GM19372 (cell line): Measurements from ENCODE around the gene TGFB1.

ENCODE experiments used
- ATAC-seq: cut with Tn5 transposase; IDR thresholded peaks from one replicate; pipeline ENCODE4 v1.9.1; 2021; ENCODE audit warnings: mild to moderate bottlenecking, low read depth, moderate library complexity; ENCODE audit not compliant: unreplicated experiment

Gene TGFB1

DNA sequence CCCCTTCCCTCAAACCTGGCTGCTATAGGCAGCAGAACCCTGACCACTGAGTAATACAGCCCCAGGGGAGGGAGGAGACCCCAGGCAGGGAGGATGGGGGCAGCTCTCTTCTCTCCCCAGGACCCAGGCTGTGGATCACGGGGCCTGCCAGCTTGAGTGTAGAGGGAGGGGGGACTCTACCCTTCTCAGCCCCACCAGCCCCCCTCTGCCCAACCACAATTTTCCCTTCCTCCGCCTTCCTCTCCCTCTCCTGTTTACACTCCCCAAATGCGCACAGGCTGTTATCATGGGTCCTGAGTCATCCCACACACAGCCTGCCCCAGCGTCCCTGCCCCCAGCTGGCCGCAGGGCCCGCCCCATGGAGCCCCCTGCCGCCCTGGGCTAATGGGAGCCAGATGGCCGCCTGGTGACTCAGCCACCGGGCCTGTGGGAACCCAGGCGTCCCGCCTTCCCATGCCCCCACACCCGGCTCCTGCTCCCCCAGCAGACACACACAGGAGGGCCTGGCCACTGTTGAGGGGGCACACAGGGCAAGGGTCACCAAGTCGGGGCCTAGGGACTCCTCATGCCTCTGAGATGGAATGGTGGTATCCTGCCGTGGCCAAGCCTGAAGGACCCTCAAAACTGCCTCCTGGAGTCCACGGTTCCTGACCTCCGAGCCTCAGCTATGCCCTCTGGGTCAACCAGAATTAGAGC lies 30.1 kb downstream of the TGFB1 start:
- no peak for ATAC-seq

DNA sequence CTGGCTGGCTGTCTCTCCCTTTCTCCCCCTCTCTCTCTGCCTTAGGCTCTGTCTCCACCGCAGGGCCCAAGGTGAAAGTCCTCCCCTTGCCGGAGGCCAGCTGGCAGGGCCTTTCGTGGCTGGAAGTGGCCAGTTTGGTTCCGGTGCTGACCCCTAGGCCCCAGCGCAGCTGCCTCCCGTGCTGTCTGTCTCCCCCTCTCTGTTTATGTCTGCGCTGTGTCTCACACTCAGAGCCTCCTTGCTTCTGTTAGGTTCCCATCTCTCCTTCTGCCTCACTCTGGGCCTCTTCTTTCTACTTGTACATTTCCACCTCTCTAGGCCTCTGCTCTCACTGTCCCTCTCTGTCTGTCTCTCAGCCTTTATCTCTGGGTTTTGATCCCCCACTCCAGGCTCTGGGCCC lies 30.7 kb downstream of the TGFB1 start:
- ATAC-seq, result no peak

DNA sequence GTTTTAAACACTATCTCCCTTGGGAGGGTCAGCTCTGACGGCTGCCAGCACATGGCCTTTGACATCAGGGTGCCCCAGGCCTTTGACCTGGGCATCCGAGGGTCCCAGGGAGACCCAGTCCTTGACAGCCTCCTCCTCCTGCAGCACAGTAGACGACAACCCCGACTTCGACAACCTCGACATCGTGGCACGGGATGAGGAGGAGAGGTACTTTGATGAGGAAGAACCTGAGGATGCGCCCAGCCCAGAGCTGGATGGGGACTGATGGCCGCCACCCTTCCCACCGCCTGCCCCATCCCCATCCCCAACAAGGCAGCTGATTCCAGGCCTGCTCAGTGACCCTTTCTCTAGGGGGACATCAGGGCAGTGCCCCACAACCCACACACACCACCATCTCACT lies 31.3 kb downstream of the TGFB1 start:
- ATAC-seq, result no peak

DNA sequence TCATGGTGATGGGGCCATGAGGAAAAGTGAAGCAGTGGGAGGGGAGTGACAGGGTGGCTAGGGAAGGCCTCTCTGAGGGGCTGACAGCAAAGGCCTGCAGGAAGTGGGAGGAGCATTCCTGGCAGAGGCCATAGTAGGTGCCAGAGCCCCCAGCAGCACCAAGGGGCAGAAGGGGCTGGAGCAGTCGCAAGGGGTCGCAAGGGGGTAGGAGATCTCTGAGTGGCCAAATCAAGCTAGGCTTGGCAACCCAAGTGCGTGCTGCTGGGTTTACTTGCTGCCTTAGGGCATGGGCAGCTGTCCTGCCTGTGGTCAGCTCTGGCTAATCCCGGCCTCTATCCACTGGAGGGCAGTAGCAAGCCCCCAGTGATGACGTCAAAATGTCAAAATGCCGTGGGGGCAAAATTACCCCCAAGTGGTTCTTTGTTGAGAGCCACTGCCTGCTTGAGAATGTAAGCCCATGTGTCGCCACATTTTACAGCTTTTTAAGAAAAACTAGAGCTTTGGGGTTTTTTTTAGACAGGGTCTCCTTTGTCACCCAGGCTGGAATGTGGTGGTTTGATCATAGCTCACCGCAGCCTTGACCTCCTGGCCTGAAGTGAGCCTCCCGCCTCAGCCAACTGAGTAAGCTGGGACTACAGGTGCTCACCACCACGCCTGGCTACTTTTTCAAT lies 32.0 kb downstream of the TGFB1 start:
- no peak for ATAC-seq

DNA sequence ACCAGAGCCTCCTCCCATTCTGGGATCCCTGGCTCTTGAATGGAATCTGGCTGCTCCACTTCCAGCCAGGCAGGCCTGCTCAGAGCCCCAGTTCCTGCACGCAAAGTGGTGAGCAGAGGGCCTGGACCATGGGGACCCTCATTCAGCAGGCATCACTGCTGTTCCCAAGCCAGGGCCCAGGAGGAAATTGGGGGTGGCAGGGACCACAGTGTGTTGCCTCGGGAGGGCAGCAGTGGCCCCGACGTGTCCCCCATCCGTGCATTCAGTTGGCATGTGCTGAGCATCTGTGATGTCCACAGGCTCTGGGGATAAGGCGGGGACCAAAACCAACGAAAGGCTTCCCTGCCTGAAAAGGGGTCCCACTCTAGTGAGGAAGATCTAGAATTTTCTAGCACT lies 32.5 kb downstream of the TGFB1 start:
- ATAC-seq, result no peak

DNA sequence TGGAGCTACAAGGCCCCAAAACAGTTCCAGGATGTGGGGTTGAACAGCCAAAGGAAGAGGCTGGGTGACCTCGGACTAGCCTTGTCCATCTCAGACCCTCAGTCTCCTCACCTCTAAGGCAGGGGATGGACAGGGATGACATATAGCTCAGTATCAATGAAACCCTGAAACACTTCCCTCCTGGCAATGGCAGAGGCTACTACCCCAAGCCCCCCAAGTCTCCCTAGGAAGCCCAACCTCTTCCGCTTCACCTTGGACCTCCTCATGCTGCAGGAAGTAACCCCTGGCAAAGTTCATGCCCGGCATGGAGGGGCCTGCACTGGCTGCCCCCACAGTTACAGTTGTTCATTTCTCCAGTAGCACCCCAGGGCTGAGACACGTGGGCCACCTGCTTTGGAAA lies 33.2 kb downstream of the TGFB1 start:
- no peak for ATAC-seq

DNA sequence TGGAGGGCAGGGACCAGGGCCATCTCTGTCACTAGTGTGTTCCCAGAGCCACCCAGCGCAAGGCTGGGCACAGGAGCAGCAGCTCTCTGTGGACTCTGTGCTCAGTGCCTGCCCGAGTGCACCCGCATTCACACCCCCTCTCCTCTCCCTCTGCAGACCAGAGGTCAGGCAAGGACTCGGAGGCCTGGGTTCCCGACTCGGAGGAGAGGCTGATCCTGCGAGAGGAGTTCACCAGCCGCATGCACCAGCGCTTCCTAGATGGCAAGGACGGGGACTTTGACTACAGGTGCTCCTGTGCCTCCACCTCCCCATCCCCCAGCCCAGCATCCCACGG lies 33.6 kb downstream of the TGFB1 start:
- no peak for ATAC-seq

DNA sequence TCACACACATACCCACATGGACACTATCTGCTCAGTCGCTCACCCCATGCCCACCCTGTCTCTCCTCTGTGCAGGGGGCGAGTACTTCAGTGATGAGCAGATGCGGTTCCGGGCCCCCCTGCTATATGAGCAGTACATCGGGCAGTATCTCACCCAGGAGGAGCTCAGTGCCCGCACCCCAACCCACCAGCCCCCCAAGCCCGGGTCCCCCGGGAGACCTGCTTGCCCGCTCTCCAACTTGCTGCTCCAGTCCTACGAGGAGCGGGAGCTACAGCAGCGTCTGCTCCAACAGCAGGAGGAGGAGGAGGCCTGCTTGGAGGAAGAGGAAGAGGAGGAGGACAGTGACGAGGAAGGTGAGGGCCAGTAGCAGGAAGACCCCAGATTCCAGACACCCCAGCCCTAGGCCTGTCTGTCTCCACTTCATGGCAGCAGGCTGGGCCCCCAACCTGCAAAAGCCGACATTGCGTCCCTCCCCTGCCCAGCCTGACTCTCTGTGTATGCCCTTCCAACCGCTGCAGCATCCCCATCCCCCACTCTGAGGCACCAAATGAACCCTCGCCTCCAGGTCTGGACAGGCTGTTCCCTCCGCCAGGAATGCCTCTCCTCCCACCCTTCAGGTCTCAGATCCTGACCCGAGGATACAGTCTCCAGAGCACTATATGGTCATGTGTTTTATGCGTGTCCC lies 34.1 kb downstream of the TGFB1 start:
- no peak for ATAC-seq

DNA sequence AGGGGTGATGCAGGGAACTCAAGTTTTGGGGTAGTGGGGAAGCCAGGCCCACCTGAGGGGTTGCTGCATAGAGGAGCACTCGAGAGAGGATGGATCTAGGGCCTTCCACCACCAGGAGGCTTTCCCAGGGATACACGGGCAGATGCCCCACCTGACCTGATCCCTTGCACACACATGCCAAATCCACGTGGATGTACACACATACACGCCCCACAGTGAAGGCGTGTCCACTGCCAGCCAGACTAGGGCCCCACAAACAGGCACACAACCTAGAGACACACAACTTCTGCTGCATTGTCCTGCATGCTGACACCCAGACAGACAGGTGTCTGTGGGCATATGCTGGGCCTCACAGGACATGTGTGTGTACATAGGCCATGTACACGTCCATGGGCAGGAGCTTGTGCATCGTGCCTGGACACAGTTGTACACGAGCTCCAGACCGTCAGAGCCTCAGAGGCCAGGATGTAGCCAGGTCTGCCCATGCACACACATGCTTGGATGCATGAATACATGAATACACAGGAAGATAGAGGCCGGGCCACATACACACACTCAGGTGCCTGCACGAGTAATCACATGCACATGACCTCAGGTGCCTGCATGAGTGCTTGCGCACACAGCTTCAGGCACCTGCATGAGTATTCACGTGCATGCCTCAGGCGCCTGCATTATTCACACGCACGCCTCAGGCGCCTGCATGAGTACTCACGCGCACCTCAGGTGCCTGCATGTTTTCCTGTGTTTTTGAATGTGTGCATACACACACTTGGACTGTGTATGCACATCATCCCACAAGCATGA lies 34.8 kb downstream of the TGFB1 start:
- no peak for ATAC-seq

DNA sequence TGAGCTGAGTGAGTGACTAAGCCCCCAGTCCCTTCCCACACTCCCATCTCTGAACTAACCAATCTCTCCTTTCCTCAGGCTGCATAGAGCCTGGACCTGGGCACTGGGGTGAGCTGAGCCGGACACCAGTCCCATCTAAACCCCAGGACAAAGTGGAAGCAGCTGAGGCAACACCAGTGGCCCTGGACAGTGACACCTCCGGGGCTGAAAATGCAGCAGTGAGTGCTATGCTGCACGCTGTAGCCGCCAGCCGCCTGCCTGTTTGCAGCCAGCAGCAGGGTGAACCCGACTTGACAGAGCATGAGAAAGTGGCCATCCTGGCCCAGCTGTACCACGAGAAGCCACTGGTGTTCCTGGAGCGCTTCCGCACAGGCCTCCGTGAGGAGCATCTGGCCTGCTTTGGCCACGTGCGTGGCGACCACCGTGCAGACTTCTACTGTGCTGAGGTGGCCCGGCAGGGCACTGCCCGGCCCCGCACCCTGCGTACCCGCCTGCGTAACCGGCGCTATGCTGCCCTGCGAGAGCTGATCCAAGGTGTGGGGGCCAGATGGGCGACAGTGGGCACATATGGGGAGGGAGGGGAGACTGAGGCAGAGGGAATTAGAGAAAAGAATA lies 37.3 kb downstream of the TGFB1 start:
- no peak for ATAC-seq

DNA sequence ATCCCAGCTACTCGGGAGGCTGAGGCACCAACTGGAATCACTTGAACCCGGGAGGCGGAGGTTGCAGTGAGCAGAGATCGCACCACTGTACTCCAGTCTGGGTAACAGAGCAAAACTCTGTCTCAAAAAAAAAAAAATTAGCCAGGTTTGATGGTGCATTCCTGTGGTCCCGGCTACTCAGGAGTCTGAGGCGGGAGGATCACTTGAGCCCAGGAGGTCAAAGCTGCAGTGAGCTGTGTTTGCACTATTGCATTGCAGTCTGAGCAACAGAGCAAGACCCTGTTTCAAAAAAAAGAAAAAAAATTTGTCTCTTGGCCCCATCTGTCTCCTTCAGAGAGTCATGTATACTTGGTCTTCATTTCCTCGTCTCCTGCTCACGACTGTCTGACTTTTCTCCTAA lies 42.1 kb downstream of the TGFB1 start:
- ATAC-seq, result no peak

DNA sequence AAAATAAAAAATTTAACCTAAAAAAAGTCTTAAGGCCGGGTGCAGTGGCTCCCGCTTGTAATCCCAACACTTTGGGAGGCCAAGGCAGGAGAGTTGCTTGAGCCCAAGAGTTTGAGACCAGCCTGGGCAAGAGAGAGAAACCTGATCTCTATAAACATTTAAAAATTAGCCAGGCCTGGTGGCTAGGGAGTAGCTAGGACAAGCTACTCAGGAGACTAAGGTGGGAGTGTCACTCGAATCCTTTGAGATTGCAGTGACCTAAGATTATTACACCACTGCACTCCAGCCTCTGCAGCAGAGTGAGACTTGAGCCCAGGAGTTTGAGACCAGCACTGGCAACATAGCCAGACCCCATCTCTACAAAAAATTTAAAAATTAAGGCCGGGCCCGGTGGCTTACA lies 42.6 kb downstream of the TGFB1 start:
- ATAC-seq, result no peak

DNA sequence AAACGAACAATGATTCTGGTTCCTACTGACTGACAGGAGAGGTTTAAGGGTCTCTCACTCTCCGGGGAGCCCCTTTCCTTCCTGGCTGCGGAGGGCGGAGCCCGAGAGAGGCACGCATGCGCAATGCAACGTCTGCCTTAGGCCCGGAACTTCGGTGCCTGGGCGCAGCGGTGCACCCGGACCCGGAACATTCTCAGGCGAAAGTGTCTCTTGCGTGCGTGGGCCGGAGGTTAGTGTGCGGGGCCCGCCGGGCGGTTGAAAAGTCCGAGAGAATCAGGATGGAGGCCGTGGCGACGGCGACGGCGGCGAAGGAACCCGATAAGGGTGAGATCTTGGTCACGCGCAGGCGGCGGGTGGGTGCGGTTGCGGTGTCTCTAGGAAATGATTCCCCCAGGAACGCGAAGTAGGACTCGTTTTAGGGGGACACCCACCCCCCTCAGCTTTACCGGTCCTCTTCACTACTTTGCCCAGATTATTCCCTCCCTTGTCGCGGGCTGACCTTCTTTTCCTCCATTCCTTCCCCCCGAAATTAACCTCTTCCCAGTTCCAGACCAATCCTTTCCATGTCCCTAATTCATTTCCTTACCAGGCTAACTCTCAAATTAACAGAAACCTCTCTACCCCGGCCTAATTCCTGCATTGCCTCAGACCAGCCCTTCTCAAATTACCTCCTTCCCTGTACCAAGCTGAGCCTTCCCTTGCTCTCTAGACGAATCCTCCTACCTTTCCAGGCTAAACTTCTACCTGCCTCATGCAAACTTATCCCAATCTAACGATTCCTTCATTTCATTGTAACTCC lies 43.5 kb downstream of the TGFB1 start, which contains the start of gene CCDC97:
CCDC97 (plus strand) TSS at position 140 of the 799 bp plus-strand sequence; CDS start at position 279, 139 bp downstream.
- peak; percentile 71 for ATAC-seq

DNA sequence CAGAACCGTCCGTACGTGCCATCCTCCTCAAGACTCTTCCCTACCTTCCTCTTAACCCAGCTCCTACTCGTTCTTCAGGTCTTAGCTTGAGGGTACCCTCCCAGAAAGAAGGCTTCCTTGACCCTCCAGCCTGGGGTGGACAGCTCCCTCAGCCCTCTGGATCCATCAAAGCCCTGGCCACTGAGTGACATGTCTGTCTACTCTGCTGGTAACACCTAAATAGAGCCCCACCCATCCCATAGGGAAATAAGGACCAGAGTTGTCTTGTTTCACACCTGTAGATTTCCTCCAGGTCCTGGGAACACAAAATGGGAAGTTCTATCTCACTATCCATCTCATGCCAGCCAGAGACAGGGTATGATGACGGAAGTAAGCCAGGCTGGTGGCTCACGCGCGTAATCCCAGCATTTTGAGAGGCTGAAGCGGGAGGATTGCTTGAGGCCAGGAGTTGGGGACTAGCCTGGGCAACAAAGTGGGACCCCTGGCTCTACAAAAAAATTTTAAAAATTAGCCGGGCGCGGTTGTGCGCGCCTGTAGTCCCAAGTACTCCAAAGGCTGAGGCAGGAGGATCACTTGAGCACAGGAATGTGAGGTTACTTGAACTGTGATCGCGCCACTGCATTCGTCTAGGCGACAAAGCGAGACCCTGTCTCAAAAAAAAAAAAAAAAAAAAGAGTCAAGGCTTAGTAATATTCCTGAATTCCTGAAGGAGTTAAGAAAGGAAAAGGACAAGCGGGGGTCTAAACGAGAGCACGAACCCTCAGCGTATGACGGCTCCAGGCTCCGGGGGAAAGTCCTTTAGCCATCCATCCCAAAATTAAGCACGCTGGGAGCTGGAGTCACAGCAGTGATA lies 44.3 kb downstream of the TGFB1 start:
- no peak for ATAC-seq

DNA sequence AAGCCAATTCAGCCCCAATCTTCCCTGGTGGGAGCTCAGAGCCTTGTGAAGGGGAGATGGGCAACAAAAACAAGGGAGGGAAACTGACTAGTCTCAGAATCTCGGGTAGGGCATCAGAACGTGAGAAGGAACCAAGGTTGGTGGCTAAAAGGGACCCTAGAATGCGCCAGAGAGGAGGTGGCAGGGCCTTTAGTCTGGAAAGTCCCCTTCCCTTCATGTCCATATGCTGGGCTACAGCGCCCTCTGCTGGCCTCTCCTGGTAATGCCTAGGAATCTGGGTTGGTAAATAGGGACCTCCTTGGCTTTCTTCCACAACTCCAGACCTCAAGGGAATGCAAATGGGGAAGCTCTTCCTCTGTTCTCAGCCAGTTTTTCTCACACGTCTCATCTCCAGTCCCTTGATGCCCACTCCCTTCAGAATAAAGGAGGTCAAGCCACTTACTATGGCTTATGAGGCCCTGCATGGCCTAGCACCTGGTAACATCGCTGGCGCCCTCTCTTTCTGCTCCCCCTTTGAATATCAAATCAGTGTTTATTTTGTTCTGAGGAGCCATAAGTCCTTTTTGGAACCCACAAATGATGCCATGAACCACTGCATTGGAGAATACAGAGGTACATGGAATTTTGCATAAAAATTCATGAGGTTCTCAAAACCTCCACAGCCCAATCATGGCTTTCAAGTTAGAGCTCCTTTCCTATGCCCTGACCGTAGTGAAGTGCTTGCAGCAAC lies 45.1 kb downstream of the TGFB1 start:
- no peak for ATAC-seq

DNA sequence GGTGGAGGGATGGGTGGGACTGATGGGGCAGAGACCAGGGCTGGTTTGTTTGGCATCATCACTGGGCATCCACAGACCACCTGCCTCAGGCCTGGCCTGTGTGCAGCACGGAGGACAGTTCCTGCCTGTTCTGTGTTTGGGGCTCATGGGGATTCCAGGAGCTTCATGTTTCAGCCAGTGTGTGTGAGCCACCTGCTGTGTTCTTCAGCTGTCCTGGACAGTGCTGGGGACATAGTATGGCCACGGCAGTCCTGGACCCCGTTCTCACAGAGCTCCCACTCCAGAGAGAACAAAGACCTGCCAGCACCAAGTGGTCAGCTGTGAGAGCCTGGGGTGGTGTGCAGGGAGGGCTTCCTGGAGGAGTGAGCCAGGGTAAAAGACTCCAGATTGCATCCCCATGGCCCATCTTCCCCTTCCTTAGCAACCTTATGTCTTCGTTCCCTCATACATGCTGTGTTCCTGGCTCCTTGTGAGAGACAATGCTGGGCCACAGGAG lies 45.7 kb downstream of the TGFB1 start:
- ATAC-seq, result no peak

DNA sequence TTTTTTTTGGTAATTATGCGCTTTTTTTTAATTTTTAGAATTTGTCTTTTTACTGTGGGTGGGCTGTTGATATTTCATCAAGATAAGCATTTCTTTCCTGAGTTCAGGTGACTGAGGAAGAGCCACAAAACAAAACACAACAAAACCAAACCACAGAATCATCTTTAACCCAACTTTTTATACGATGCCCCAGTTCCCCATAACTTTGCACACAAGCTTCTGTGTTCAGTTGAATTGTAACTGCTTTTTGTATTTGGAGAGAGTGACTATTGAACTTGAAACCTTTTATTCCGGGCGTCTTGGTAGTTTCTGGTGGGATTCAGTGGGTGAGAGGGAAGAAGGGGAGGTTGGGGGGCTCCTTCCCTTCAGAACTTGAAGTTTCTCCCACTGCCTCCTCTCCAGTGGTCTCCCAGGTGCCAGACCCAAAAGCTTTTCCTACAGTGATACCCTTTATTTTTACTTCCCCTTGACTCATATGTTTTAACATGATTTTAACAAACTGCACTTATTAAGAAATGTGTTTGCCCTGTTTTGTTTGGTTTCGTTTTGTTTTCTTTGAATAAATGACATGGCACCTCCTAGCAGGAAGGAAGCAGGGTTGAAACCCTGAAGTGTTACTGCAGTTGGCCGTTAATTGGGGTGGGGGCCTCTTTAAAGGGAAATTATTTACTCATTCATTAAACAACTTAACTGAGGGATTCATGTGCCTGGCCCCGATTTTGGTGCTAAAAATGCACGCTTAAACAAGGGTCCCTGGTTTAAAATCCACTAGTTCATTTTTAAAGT lies 46.4 kb downstream of the TGFB1 start:
- ATAC-seq, result no peak
